ENCODE measurements around the gene TJAP1.

- TF ChIP-seq CTCF (IDR thresholded peaks at IDR 0.05) (peak; percentile 55), RAD21 (conservative IDR thresholded peaks at IDR 0.05 in 1 of 2, IDR thresholded peaks at IDR 0.05 in 1 of 2) (peak; percentile 49 to 52; a peak in 4 of 5 replicates), USF2 (IDR thresholded peaks at IDR 0.05) (no peak), POLR2AphosphoS2 (conservative IDR thresholded peaks at IDR 0.05; ENCODE audit: low read length) (no peak), JUNB (IDR thresholded peaks at IDR 0.05) (no peak), SMC3 (IDR thresholded peaks at IDR 0.05) (peak; percentile 55; the same call in 1 of the 3 replicates), CBX2 (IDR thresholded peaks at IDR 0.05; ENCODE audit: borderline replicate concordance, low read depth) (no peak)
Measured at GRCh38 chr6:43454290-43454695, 23.1 kb upstream of the TJAP1 start.

All from A549 (cell line).